Activated CD4-positive, alpha-beta T cell treated with anti-CD3 and anti-CD28 coated beads, Interleukin-2, Interleukin-6, amounts not matched to agents 100 ng/mL and 50 ng/mL, durations not matched to agents 16 hours and 8 hours (primary cell): ENCODE results near the gene PIEZO2.
"Not testable (repeated sequence)": the region's sequence is repeated elsewhere in the genome, so short reads cannot be mapped to it uniquely, and the experiment has no call there.

Experiments used
- DNase-seq: peaks from one replicate; pipeline ENCODE4 v3.0.0-alpha.2; 2020

Gene PIEZO2

DNA sequence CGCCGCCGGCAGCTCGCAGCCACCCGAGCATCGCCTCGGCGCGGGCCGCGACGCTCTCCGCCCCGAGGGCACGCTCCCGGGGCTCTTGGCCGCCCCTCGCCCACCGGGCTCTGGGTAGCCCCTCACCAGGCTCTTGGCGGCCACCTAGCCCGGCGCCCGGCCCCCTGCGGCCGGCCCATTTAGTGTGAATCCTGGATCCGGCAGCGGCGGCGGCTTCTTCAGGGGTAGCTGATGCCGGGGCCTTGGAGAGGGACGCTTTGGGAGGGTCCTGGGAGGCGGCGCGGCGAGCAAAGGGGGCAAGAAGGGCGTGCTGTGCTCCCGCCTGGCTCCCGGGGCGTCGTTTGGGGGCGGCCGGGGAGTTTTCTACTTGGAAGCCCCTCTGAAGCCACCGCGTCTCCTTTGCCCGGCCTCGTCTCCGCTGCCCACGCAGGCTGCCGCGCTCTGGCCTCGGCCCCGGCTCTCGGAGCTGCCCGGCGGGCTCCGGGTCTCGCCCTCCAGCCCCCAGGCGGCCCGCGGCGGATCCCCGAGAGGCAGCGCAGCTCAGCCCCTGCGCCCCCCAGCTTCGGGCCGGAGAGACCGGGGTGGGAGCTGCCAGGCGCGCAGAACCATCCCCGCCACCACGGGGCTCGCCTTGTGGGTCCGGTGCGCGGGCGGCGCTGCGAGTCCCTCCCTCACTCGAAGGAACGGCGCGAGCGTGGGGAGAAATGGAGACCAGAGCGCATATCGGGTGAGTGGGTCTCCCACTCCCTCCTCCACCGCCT lies 509 bp downstream of the PIEZO2 start:
- DNase-seq, result no peak

DNA sequence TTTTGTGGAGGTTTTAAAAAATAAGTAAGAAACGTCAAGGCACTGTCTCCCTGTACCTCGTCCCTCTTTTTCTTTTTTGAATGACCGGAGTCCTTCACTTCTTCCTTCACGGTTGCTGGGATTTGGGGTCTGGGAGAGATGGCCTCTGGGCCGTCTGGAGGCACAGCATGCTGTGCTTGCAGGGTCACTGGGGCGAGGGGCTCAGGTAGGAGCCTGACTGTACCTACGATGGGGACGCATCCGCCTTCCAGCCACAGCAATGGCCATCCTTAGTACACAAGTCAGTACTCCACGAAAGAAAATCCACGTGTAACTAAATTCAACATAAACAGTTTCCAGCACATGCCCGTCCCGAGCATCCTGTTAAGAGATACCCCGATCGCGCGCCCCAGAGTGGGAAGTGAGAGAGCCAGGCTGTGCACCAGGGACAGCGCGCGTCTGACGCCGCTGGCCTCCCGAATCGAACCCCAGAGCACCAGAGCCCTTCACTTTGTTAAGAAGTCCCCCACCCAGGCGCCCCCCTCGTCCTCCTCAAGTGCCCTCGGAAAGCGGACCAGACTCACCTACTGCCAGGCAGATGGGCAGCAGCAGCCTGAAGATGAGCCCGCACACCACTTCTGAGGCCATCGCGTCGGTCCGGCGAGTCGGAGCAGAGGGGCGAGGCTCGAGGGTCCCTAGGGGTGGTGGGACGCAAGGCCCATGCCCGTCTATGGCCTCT lies 1.2 kb downstream of the PIEZO2 start:
- DNase-seq, result no peak

DNA sequence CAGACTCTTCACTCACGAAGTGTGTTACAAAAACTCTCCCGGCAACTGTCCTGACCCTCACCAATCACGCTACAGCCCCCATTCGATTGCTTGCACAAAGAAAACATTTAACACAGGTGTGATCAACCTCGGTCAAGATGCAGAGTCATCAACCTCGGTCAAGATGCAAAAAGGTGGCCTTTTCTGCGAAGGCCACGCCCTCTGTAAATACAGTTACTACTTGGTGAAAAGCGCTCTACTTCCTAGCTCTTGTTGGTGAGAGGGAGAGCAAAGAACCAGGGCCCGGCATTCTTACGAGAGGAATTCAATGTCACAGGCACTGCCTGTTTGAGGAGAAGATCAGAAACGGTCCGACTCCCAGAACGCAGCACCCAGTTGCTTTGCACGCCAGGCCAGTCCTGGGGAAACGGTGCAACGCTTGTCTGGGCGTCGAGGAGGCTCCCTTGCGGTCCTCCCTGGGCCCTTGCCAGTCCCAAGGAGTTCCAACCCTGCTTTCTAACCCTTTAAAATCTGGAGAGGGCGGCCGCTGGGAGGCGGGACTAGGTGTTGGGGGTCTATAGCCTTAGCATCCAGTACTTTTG lies 1.9 kb downstream of the PIEZO2 start:
- DNase-seq, result no peak

- no peak for DNase-seq
These were observed 2.4 kb downstream of the PIEZO2 start for GRCh38 chr18:11146947-11147345.

DNA sequence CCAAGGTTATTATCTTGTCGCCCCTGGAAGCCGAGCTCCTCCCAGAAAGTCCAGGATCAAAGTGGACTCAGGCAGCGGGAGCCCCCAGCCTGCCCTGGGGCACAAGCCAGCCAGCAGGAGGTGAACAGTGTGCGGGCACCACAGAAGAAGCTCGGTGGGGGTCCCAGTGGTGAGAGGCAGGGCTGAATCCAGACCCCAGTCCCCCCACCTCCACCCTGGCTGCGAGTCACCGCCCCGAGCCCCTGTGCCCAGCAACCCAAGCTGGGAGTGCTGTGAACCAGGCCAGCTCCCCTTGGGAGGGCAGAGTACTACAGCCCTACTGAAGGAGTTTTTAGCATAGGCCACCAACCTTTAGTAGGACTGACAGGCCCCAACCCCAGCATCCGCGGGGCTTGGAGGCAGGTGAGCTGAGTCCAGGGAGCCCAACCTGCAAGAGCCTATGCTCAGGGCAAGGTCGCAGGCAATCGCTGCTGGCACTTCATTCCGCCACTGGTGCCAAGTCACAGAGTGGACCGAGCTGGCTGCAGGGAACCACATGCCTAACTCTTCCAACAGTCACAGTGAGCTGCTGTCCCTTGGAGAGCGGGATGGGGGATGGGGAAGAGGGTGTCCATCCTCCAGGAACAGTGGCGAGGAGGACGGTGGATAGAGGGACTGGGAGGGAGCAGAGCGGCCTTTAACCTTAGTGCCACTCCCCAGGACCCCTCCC lies 3.0 kb downstream of the PIEZO2 start:
- no peak for DNase-seq

GRCh38 chr18:11145413-11146191 lies 3.8 kb downstream of the PIEZO2 start:
- no peak for DNase-seq

GRCh38 chr18:11137400-11137799 lies 12.0 kb downstream of the PIEZO2 start:
- DNase-seq, result no peak

- no peak for DNase-seq
These were observed 13.1 kb downstream of the PIEZO2 start for GRCh38 chr18:11136241-11136640.

DNA sequence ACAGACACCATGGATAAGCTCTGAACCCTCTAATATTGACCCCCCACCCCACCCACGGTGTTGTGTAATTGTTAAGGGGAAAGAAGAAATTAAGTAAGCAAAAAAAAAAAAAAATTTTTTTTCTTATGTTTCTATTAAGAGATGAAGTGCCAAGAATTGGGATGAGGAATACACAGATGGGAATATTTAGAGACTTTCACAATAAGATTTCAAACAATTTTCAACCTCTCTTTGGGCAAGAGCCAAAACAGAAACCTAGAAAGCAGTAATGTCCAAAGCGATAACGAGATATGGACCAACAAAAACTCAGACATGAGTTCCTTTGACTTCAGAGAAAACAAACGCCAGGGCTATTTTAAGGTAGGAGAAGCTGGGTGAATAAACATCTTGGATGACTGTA lies 14.4 kb downstream of the PIEZO2 start:
- no peak for DNase-seq

DNA sequence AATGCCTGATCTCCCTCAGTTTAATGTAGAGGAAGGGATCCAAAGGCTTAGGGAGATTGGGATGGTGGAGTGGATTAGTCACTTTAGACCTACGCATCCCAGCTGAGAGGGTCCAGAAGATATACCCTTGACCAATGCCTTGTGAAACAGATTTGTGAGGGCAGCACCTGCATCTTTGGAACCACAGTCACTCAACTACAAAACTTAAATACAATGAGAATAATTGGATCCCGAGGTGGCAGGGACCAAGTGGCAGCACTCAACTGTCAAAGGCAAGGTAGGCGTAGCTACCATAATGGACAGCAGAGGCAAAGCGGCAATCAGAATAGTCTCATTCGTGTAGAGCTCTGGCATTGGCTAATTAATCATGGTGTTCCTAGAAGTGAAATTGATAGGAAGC lies 20.3 kb downstream of the PIEZO2 start:
- DNase-seq, result not testable (repeated sequence)

- DNase-seq, result no peak
These were observed 23.7 kb downstream of the PIEZO2 start for GRCh38 chr18:11125492-11126315.

DNA sequence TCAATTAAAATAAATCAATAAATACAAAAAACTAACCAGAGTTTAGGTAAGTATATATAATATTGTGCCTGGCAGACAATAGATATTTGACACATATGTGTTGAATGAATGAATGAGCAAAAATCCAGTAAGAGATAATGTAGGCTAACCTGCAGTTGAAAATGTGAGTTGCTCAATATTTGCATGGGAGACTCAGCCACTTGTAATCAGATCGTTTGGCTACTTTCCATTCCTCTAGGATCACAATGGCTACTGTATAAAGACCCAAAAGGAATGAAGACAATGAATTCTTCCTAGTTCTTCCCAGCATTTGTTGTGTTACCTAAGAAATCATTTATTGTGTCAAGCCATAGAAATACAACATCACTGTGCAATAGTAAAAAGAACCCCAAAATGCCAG lies 25.3 kb downstream of the PIEZO2 start:
- DNase-seq, result no peak

- no peak for DNase-seq
These were observed 27.9 kb downstream of the PIEZO2 start for GRCh38 chr18:11121443-11121849.

GRCh38 chr18:11119959-11120587 lies 29.3 kb downstream of the PIEZO2 start:
- DNase-seq, result no peak

GRCh38 chr18:11119550-11119949 lies 29.8 kb downstream of the PIEZO2 start:
- DNase-seq, result no peak

GRCh38 chr18:11118051-11118766 lies 31.2 kb downstream of the PIEZO2 start:
- no peak for DNase-seq

GRCh38 chr18:11115276-11115675 lies 34.1 kb downstream of the PIEZO2 start:
- no peak for DNase-seq

DNA sequence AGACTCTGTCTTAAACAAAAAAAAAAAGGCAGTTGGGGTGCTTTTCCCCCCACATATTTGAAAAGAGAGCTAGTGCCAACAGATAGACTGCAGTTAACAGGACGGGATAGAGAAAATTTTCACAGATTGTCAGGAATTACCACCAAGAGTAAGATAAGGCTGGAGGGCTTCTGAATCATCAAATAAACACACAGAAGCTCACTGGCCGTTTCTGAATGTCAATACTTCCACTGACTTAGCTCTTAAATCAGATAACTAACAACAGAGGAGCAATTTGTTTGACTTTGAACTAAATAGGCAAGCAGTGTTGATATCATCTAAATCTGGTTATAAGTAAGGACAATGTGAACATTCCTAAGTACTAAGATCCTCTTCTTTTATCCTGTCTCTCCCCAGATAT lies 34.7 kb downstream of the PIEZO2 start:
- no peak for DNase-seq

DNA sequence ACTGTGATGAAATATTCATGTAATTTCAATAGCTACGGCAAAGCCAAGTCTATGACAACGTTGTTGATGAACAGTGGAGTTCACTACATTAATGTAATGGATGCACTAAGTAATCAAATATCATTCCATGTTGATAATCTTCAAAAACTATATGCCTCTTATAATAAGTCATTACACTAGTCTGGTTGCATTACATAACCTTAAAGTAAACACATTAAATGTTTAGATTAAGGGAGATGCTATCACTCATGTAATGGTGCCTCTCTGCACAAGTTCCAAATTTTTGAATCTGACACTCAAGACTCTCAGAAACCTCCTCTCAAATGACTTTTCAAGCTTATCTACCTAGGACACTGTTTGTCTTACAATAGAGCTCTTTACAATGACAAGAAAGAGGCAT lies 35.4 kb downstream of the PIEZO2 start:
- DNase-seq, result no peak

- no peak for DNase-seq
These were observed 36.3 kb downstream of the PIEZO2 start for GRCh38 chr18:11113046-11113548.
